HG03025 (cell line): Measurements from ENCODE around the gene ARAF.

Experiments
- ATAC-seq: cut with Tn5 transposase; IDR thresholded peaks from one replicate; pipeline ENCODE4 v1.9.1; 2021; ENCODE audit warnings: mild to moderate bottlenecking, moderate library complexity; ENCODE audit not compliant: unreplicated experiment, low FRiP score

ARAF gene

DNA sequence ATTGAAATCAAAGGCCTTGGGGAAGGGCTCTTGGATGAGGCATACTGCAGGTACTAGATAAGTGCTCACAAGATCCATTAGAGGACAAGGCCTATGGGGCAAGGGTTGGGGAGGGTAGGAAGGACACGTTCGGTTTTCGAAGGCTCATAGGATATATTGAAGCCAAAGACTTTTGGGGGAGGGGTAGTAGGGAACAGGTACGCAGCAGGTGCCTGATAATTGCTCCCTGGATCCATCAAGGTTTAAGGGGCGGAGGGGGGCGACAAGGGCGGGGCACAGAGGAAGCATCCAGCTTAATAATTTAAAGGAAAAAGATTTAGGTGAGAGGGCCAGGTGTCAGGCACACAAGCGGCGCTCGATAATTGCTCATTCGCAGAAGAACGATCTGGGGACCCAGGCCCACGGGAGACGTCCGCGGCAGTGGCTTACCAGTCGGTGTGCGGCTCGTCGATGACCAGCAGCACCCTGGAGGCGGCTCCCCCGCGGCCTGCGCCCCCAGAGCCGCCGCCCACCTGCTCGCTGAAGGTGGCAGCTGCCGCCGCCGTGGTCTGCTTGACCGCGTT, 58.0 kb downstream of the ARAF start:
- ATAC-seq, result no peak

DNA sequence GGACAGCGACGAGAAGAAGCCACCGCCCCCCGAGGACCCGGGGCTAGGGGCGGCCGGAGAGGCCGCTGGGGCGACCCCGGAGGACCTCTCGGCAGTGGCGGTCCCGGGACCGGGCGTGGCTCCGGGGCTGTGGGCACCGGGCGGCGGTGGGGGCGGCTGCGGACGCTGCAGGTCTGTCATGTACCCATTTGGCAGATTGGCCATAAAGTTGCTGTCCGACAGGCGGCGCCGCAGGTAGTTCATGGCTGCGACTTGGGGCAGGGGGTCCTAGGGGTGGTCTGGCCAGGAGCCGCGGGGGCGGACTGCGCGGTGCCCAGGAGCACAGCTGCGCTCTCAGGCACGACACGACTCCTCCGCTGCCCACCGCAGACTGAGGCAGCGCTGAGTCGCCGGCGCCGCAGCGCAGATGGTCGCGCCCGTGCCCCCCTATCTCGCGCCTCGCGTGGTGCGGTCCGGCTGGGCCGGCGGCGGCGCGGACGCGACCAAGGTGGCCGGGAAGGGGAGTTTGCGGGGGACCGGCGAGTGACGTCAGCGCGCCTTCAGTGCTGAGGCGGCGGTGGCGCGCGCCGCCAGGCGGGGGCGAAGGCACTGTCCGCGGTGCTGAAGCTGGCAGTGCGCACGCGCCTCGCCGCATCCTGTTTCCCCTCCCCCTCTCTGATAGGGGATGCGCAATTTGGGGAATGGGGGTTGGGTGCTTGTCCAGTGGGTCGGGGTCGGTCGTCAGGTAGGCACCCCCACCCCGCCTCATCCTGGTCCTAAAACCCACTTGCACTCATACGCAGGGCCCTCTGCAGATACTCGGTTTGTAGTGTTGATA, 58.7 kb downstream of the ARAF start, which contains the start of gene SYN1:
TSS of gene SYN1 (minus strand) at position 372 of the 817 bp plus-strand sequence. CDS start at position 243, 129 bp downstream.
- no peak for ATAC-seq

DNA sequence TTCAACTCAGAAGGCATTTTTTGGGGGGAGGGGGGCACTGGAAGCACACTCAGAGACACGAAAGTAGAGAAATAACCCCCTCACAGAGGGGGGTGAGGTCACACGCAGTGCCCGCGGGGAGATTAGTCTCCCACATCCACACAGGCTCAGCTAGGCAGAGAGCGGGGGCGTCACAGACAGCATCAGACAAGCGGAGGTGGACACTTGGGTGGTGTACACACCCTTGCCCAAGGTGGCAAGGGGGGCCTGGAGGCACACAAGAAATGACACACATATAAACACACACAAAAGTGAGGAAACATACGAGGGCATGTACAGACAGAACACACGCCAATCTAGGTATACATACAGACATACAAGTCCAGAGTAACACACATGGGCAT, 59.3 kb downstream of the ARAF start:
- ATAC-seq, result no peak
